H1 (cell line): ENCODE measurements around the gene TMEM178B. TPM values are rescaled to one million over a fixed set of nuclear protein-coding genes. Genes with fewer than 3 reads are reported as not detected.

Experiments used
- ASH2L ChIP-seq: fragments of 200-600, 300-600 bp; sonication (generic); IDR thresholded peaks from one replicate; pipeline ENCODE4 v1.7.1; 2017; ENCODE audit warnings: low read length
- BRCA1 ChIP-seq: IDR thresholded peaks from 2 replicates; pipeline ENCODE4 v1.6.1; 2012; ENCODE audit warnings: low read depth, low read length, improper control_type of control experiment
- CHD2 ChIP-seq: IDR thresholded peaks from 2 replicates; pipeline ENCODE4 v1.6.1; 2012; ENCODE audit warnings: low read length, improper control_type of control experiment
- CHD7 ChIP-seq: fragments of 300-600 bp; sonication (generic); IDR thresholded peaks from 2 replicates; pipeline ENCODE4 v1.7.1; 2012; ENCODE audit warnings: low read length, moderate library complexity, mild to moderate bottlenecking, inconsistent platforms; ENCODE audit not compliant: insufficient replicate concordance
- EGR1 ChIP-seq: IDR thresholded peaks from 2 replicates; pipeline ENCODE4 v1.6.1; 2011; ENCODE audit warnings: low read depth, low read length, borderline replicate concordance
- GTF2F1 ChIP-seq: IDR thresholded peaks from 2 replicates; pipeline ENCODE4 v1.6.1; 2012; ENCODE audit warnings: low read depth, low read length, improper control_type of control experiment, borderline replicate concordance
- HDAC2 ChIP-seq, 2 experiments: fragments of 300-600 bp in 1 of 2; sonication (generic) in 1 of 2; IDR thresholded peaks; 2 replicates each; pipeline ENCODE4 v1.6.1; 2011 to 2012; ENCODE audit warnings: low read depth in 2 of 2, low read length in 2 of 2, mild to moderate bottlenecking in 2 of 2, moderate library complexity in 2 of 2, borderline replicate concordance in 1 of 2, inconsistent platforms in 1 of 2
- KDM4A ChIP-seq: IDR thresholded peaks from one replicate; pipeline ENCODE4 v1.7.1; 2012; ENCODE audit warnings: low read depth, mild to moderate bottlenecking, moderate library complexity, low read length, inconsistent platforms; ENCODE audit not compliant: severe bottlenecking
- RFX5 ChIP-seq: IDR thresholded peaks from 2 replicates; pipeline ENCODE4 v1.6.1; 2011; ENCODE audit warnings: low read depth, low read length, improper control_type of control experiment, borderline replicate concordance
- RNF2 ChIP-seq: fragments of 200-900, 300-1000 bp; sonication (generic); IDR thresholded peaks from 2 replicates; pipeline ENCODE4 v1.7.1; 2016; ENCODE audit warnings: borderline replicate concordance, low read depth, mild to moderate bottlenecking, antibody characterized with exemption, low read length; ENCODE audit not compliant: poor library complexity, severe bottlenecking; ENCODE audit errors: missing control alignments
- SUZ12 ChIP-seq: fragments of 200-600 bp; sonication (generic); IDR thresholded peaks from 2 replicates; pipeline ENCODE4 v1.6.1; 2012; ENCODE audit warnings: mild to moderate bottlenecking, inconsistent platforms, low read length, moderate library complexity, mixed read lengths
- YY1 ChIP-seq: IDR thresholded peaks from 2 replicates; pipeline ENCODE4 v1.6.1; 2011; ENCODE audit warnings: low read depth, mild to moderate bottlenecking, low read length
- polyA plus RNA-seq, 7 experiments: library from polyadenylated mRNA; depleted of rRNA in 3 of 7; stranded (reverse) in 5 of 7; unstranded in 2 of 7; fragments of >200 nt in 5 of 7; fragments of 200-250 nt in 2 of 7; gene quantifications; 1 replicate in 5 of 7; 2 replicates in 1 of 7; 4 replicates in 1 of 7; pipeline versions ENCODE4 v1.2.1 to v1.2.3, GENCODE V29; 2011 to 2013; ENCODE audit warnings: missing spikeins in 2 of 7, mixed read lengths in 2 of 7
- total RNA-seq: library from RNA; stranded (reverse); fragmentation: NEBNext Ultra II Directional; extraction: Animal tissue kit (Norgen Biotek cat#: 25700); gene quantifications from 2 replicates; pipeline ENCODE4 v1.2.1, GENCODE V29; 2021

The TMEM178B gene
- total and polyA plus RNA-seq, 2 of the 8 experiments (the other 6 are each of a cell fraction or from before 2014, with no cell fraction given): 5.3 to 18.1 TPM

GRCh38 chr7:141501451-141501850, 427.6 kb downstream of the TMEM178B start (continued):
- TF ChIP-seq CHD7: no peak
- no peak for TF ChIP-seq ASH2L
- no peak for TF ChIP-seq SUZ12
- TF ChIP-seq RFX5: no peak
- no peak for TF ChIP-seq HDAC2 (IDR thresholded peaks at IDR 0.05; ENCODE audit: borderline replicate concordance in 1 of 2, low read depth in 2 of 2, low read length in 2 of 2)
- no peak for TF ChIP-seq KDM4A
- TF ChIP-seq RNF2: no peak
- TF ChIP-seq BRCA1: no peak
- no peak for TF ChIP-seq YY1
- TF ChIP-seq EGR1: no peak
- TF ChIP-seq CHD2: no peak
- TF ChIP-seq GTF2F1: no peak
